HCT116 (cell line): ENCODE data around the gene MADD. TPM values are rescaled to one million over a fixed set of nuclear protein-coding genes. Genes with fewer than 3 reads are reported as not detected.

Experiments used
- ATAC-seq: fragments of 200-7000 bp; cut with Tn5 transposase; 2 replicates; pipeline ENCODE4 v1.9.1; 2020; ENCODE audit warnings: mild to moderate bottlenecking, moderate library complexity
- BruUV-seq: library from RNA; stranded (reverse); fragments of 400-500 nt; replicated peaks from 2 replicates; lab custom pipeline; 2021; lab: Mats Ljungman, UMichigan
- CTCF ChIA-PET: fragments of 300-600 bp; sonication (Branson Sonifier 250); formaldehyde crosslinking; loops from one replicate; lab custom pipeline; 2021; ENCODE audit warnings: antibody characterized with exemption; lab: Charles Lee
- POLR2A ChIA-PET: fragments of 300-600, 350-600 bp; sonication (Branson Sonifier 250); formaldehyde crosslinking; loops from one replicate; lab custom pipeline; 2021; ENCODE audit warnings: antibody characterized with exemption; lab: Charles Lee
- RAD21 ChIA-PET, 2 experiments: fragments of 300-600 bp; sonication (Branson Sonifier 250); formaldehyde crosslinking; loops; one replicate each; lab custom pipeline; 2023; ENCODE audit warnings: low total read pairs in 2 of 2; ENCODE audit not compliant: uncharacterized antibody in 2 of 2, unreplicated experiment in 2 of 2, low non-redundant PET in 1 of 2; lab: Charles Lee
- DNase-seq: peaks from one replicate; pipeline ENCODE4 v3.0.0-alpha.2; 2010; ENCODE audit warnings: low read depth, low spot score
- H2AFZ ChIP-seq: fragments of 200-600 bp; shearing (Covaris generic), sonication (generic); 2 replicates; pipeline ENCODE4 v1.6.1; 2017; ENCODE audit warnings: low read depth, mixed run types, mixed read lengths, antibody characterized with exemption, low read length; ENCODE audit not compliant: poor library complexity, severe bottlenecking
- H3K27ac ChIP-seq: 2 replicates; pipeline ENCODE4 v1.5.1; 2012; ENCODE audit warnings: low read depth, low read length
- H3K27me3 ChIP-seq: fragments of 200-600 bp; sonication (generic); 2 replicates; pipeline ENCODE4 v1.6.1; 2016; ENCODE audit warnings: mixed run types, low read length, mixed read lengths; ENCODE audit not compliant: insufficient read depth
- H3K36me3 ChIP-seq, 2 experiments: fragments of 200-500 bp in 1 of 2; fragments of 200-600 bp in 1 of 2; sonication (Bioruptor generic) in 1 of 2; sonication (generic) in 1 of 2; 2 replicates each; pipeline versions ENCODE4 v1.5.1 to v1.6.1; 2014 to 2016; ENCODE audit warnings: low read length in 2 of 2, inconsistent platforms in 1 of 2, mixed read lengths in 1 of 2, mixed run types in 1 of 2; ENCODE audit not compliant: insufficient read depth in 2 of 2, control insufficient read depth in 1 of 2
- H3K4me1 ChIP-seq, 2 experiments: fragments of 200-600 bp in 1 of 2; sonication (generic) in 1 of 2; 2 replicates each; pipeline versions ENCODE4 v1.5.1 to v1.6.1; 2012 to 2017; ENCODE audit warnings: low read length in 2 of 2, inconsistent platforms in 1 of 2, mild to moderate bottlenecking in 1 of 2, mixed read lengths in 1 of 2, mixed run types in 1 of 2, moderate library complexity in 1 of 2; ENCODE audit not compliant: insufficient read depth in 2 of 2, control insufficient read depth in 1 of 2
- H3K4me2 ChIP-seq: fragments of 200-600 bp; sonication (generic); 2 replicates; pipeline ENCODE4 v1.6.1; 2017; ENCODE audit warnings: mixed run types, low read length, mixed read lengths
- H3K4me3 ChIP-seq, 2 experiments: fragments of 200-600 bp in 1 of 2; sonication (generic) in 1 of 2; replicated peaks in 1 of 2; 2 replicates each; pipeline ENCODE4 v1.5.1; 2011 to 2016; ENCODE audit warnings: low read length in 2 of 2, control low read depth in 1 of 2, low read depth in 1 of 2, mild to moderate bottlenecking in 1 of 2, mixed read lengths in 1 of 2, mixed run types in 1 of 2
- H3K79me2 ChIP-seq: fragments of 200-600 bp; sonication (generic); 2 replicates; pipeline ENCODE4 v1.6.1; 2017; ENCODE audit warnings: mild to moderate bottlenecking, mixed run types, low read length, moderate library complexity, mixed read lengths; ENCODE audit not compliant: insufficient read depth
- H3K9ac ChIP-seq: fragments of 200-600 bp; sonication (generic); 2 replicates; pipeline ENCODE4 v1.6.1; 2016; ENCODE audit warnings: low read length, mixed read lengths
- H3K9me2 ChIP-seq: fragments of 200-600 bp; sonication (generic), shearing (Covaris generic); 2 replicates; pipeline ENCODE4 v1.6.1; 2017; ENCODE audit warnings: mixed run types, mild to moderate bottlenecking, moderate library complexity; ENCODE audit not compliant: insufficient read depth
- H3K9me3 ChIP-seq, 2 experiments: fragments of 200-500 bp in 1 of 2; fragments of 200-600 bp in 1 of 2; sonication (Bioruptor generic) in 1 of 2; sonication (generic) in 1 of 2; 2 replicates each; pipeline ENCODE4 v1.6.1; 2014 to 2017; ENCODE audit warnings: low read length in 2 of 2, mixed read lengths in 2 of 2, inconsistent platforms in 1 of 2, low read depth in 1 of 2, mild to moderate bottlenecking in 1 of 2, mixed run types in 1 of 2, moderate library complexity in 1 of 2; ENCODE audit not compliant: control insufficient read depth in 1 of 2, insufficient read depth in 1 of 2
- H4K20me1 ChIP-seq: fragments of 200-600 bp; sonication (generic), shearing (Covaris generic); 2 replicates; pipeline ENCODE4 v1.6.1; 2017; ENCODE audit warnings: mixed run types, mild to moderate bottlenecking, moderate library complexity; ENCODE audit not compliant: insufficient read depth
- ATF3 ChIP-seq: IDR thresholded peaks from 2 replicates; pipeline ENCODE4 v1.6.1; 2012
- EGR1 ChIP-seq: IDR thresholded peaks from 2 replicates; pipeline ENCODE4 v1.6.1; 2012; ENCODE audit warnings: low read depth
- EZH2phosphoT487 ChIP-seq: fragments of 200-600 bp; IDR thresholded peaks from 2 replicates; pipeline ENCODE4 v1.6.1; 2018; ENCODE audit warnings: antibody characterized with exemption, borderline replicate concordance
- FOSL1 ChIP-seq: IDR thresholded peaks from 2 replicates; pipeline ENCODE4 v1.6.1; 2012; ENCODE audit warnings: low read depth
- JUND ChIP-seq: IDR thresholded peaks from 2 replicates; pipeline ENCODE4 v1.6.1; 2012
- POLR2A ChIP-seq: IDR thresholded peaks from 2 replicates; pipeline ENCODE4 v1.7.0; 2011; ENCODE audit warnings: borderline replicate concordance; ENCODE audit not compliant: insufficient read depth, insufficient read length; ENCODE audit errors: extremely low read depth
- SRF ChIP-seq: IDR thresholded peaks from 2 replicates; pipeline ENCODE4 v1.6.1; 2012; ENCODE audit warnings: low read depth
- ZNF274 ChIP-seq: fragments of 200-500 bp; sonication (Bioruptor generic); IDR thresholded peaks from 2 replicates; pipeline ENCODE4 v1.6.1; 2014; ENCODE audit warnings: mild to moderate bottlenecking, low read depth, low read length, inconsistent platforms
- intact Hi-C: fragments of 100-400 bp; cut with micrococcal nuclease; formaldehyde crosslinking; loops from 2 replicates; pipeline ENCODE4 v1.10.0; 2022
- total RNA-seq: library from RNA; stranded (reverse); gene quantifications from one replicate; pipeline ENCODE4 v1.2.1, GENCODE V29; 2021; ENCODE audit not compliant: unreplicated experiment
- TF ChIP-seq, protein P1 (sequence below): IDR thresholded peaks from 2 replicates; pipeline ENCODE4 v1.6.1; 2012

Gene MADD
- total RNA-seq, 1 experiment from 2014 or later = 37.1 TPM

DNA sequence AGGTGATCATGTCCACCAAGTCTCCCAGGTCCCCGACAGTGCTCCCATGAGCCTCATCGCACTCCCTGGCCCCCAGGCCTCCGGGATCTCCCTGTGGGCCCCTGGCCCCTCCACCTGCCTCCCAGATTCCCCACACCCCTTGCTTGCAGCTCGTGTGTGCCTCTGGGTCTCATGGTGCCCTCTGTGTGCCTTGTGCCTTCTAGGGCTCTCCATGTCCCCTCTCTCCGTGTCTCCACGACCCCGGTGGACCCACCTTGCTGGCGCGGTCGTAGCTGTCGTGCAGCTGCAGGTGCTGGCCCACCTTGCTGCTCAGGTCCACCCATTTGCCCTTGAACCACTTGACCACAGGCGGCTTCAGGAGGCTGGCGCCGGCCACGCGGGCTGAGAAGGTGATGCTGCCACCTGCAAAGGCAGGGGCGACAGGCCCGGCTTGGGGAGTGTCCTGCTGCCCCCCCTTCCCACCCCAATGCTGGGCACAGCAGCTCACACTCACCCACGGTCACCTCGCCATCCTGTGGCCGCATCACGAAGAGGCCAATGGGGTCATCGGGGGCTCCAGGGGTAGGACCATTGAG is 79.7 kb downstream of the MADD start:
- H3K27me3 ChIP-seq = no peaks in the 10 kb centered on the region
- TF ChIP-seq FOSL1 = no peak
- TF ChIP-seq, all 23 proteins: peak for 0
- H3K4me3 ChIP-seq = no peak overlapping the region
- ATAC-seq (0 out of 2 replicates have a peak, but pooled peaks have one; percentile 15), DNase-seq (no peak)
- no peak overlapping the region for H3K9ac ChIP-seq
- no peak overlapping the region for H3K4me2 ChIP-seq
- no peaks in the 10 kb centered on the region for H3K36me3 ChIP-seq
- H3K9me2 ChIP-seq = no peaks in the 10 kb centered on the region
- no peak overlapping the region for H3K27ac ChIP-seq
- POLR2A ChIA-PET = no interaction called here
- no peaks in the 10 kb centered on the region for H4K20me1 ChIP-seq
- no TSS peak for BruUV-seq
- no peaks in the 10 kb centered on the region for H3K9me3 ChIP-seq
- CTCF ChIA-PET = interaction anchor here (1.7 kb wide), 1 partner anchor 116 kb away, joined by 4 read pairs; no protein-coding TSS in a partner anchor
- no peak overlapping the region for H2AFZ ChIP-seq
- intact Hi-C loops = loop anchor here (10.0 kb wide), 1 partner anchor 95 kb away; the partner anchor contains the start of gene NR1H3
- RAD21 ChIA-PET = interaction anchor here in 1 of 2 experiments (0.6 kb wide), 1 partner anchor 729 kb away, joined by 3 read pairs; no protein-coding TSS in a partner anchor
- no peaks in the 10 kb centered on the region for H3K79me2 ChIP-seq
- peaks cover 0 to under 1% of the 10 kb centered on the region in 2 experiments; a peak in 1 of 4 replicates for H3K4me1 ChIP-seq

DNA sequence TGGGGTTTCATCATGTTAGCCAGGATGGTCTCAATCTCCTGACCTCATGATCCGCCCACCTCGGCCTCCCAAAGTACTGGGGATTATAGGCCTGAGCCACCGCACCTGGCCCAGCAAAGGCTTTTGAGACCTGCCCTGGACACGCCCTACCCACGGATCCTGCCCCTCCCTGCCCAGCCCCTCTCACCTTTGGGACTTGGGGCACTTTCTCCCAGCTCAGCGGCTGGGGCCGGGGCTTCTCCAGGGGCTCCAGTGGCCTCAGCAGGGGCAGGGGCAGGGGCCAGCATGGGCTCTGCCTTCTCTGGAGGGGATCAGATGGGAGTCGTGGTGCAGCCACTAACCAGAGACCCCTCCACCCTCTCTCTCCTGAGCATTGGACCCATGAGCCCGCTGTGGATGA is 80.4 kb downstream of the MADD start:
- H3K4me3 ChIP-seq = no peak overlapping the region
- no peak overlapping the region for H3K4me2 ChIP-seq
- ChIA-PET POLR2A (no interaction called here), RAD21 (interaction anchor here in 1 of 2 experiments (0.6 kb wide), 1 partner anchor 730 kb away, joined by 3 read pairs; no protein-coding TSS in a partner anchor), CTCF (interaction anchor here (1.7 kb wide), 1 partner anchor 116 kb away, joined by 4 read pairs; no protein-coding TSS in a partner anchor)
- TF ChIP-seq EZH2phosphoT487 (no peak), EGR1 (no peak), JUND (no peak), POLR2A (no peak), ATF3 (no peak), ZNF274 (no peak), SRF (no peak)
- TF ChIP-seq, protein P1, sequence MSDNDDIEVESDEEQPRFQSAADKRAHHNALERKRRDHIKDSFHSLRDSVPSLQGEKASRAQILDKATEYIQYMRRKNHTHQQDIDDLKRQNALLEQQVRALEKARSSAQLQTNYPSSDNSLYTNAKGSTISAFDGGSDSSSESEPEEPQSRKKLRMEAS = no peak
- no peak overlapping the region for H3K27ac ChIP-seq
- ATAC-seq (no peak), DNase-seq (no peak)
- no peaks in the 10 kb centered on the region for H3K79me2 ChIP-seq
- no peaks in the 10 kb centered on the region for H3K9me3 ChIP-seq
- H3K4me1 ChIP-seq = peaks cover 0 to 8% of the 10 kb centered on the region in 2 experiments; a peak in 2 of 4 replicates
- intact Hi-C loops = loop anchor here (10.0 kb wide), 1 partner anchor 96 kb away; the partner anchor contains the start of gene NR1H3
- no peaks in the 10 kb centered on the region for H3K9me2 ChIP-seq
- H3K36me3 ChIP-seq = no peaks in the 10 kb centered on the region
- H4K20me1 ChIP-seq = no peaks in the 10 kb centered on the region
- no TSS peak for BruUV-seq
- no peaks in the 10 kb centered on the region for H3K27me3 ChIP-seq
- H2AFZ ChIP-seq = no peak overlapping the region
- H3K9ac ChIP-seq = no peak overlapping the region
